Stimulated activated memory B cell treated with anti-CD40 and anti-IgM and Interleukin-4, amounts not matched to agents 10 μg/mL and 1 μg/mL and 100 μg/mL, for 72 hours (primary cell): ENCODE measurements around the gene PLD6.

Experiments used
- ATAC-seq: fragments of 150-1000 bp; cut with Tn5 transposase; 2 replicates; pipeline ENCODE4 v1.10.0; 2021
- H3K27ac Mint-ChIP-seq: one replicate; pipeline ENCODE4 v1.8.0; 2022; ENCODE audit warnings: mild to moderate bottlenecking, mixed read lengths
- H3K27me3 Mint-ChIP-seq: one replicate; pipeline ENCODE4 v1.8.0; 2022; ENCODE audit warnings: mixed read lengths
- H3K36me3 Mint-ChIP-seq: one replicate; pipeline ENCODE4 v1.8.0; 2022; ENCODE audit warnings: mixed read lengths
- H3K4me1 Mint-ChIP-seq: one replicate; pipeline ENCODE4 v1.8.0; 2022; ENCODE audit warnings: mixed read lengths
- H3K4me3 Mint-ChIP-seq: one replicate; pipeline ENCODE4 v1.8.0; 2022; ENCODE audit warnings: mild to moderate bottlenecking, moderate library complexity, mixed read lengths
- H3K9me3 Mint-ChIP-seq: one replicate; pipeline ENCODE4 v1.8.0; 2022; ENCODE audit warnings: mixed read lengths

Gene PLD6

GRCh38 chr17:17231621-17232302, 25.6 kb upstream of the PLD6 start:
- no peak for ATAC-seq
- Mint-ChIP-seq H3K4me3 (no peak overlapping the region), H3K27ac (no peak overlapping the region), H3K27me3 (no peaks in the 10 kb centered on the region), H3K4me1 (peaks cover 20% of the 10 kb centered on the region), H3K9me3 (no peaks in the 10 kb centered on the region), H3K36me3 (peaks cover 49% of the 10 kb centered on the region)

GRCh38 chr17:17229416-17230384, 23.6 kb upstream of the PLD6 start:
- ATAC-seq = no peak
- Mint-ChIP-seq H3K4me3 (no peak overlapping the region), H3K4me1 (peaks cover 2% of the 10 kb centered on the region), H3K27ac (no peak overlapping the region), H3K9me3 (no peaks in the 10 kb centered on the region), H3K27me3 (no peaks in the 10 kb centered on the region), H3K36me3 (peaks cover 64% of the 10 kb centered on the region)

DNA sequence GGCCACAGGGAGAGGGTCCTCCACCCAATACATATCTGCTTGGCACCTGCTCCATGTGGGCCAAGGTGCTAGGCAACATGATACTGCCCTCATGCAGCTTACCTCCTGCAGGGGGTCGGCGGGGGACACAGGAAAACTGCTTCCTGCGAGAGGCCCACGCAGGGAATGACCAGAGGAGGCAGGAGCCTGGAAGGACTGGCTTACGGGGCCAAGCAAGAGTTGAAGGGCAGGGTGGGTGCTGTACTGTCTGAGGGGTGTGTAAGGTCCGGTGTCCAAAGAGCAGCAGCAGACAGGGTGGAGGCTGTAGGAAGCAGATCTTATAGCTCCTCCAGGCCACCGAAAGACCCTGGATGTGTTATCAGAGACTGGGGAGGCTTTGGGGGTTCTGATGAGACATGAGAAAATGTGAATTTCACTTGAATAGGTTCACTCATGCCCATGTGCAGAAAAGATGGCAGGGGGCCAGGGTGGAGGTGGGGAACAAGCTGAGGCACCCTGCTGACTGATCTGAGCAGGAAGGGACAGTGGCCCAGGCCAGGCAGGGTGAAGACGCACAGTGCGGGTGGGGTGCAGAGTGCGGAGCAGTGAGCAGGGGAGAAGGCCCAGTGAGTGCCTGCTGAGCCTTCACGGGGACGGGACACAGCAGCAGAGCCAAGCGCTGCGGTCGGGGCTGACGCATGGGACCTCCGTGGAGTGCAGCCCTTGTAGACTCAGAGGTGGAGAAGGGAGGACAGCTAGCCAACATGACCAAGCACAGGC, 22.6 kb upstream of the PLD6 start:
- ATAC-seq = no peak
- Mint-ChIP-seq H3K9me3 (no peaks in the 10 kb centered on the region), H3K36me3 (peaks cover 72% of the 10 kb centered on the region)

GRCh38 chr17:17227608-17228520, 21.7 kb upstream of the PLD6 start:
- H3K4me1 Mint-ChIP-seq = no peaks in the 10 kb centered on the region
- no peaks in the 10 kb centered on the region for H3K27me3 Mint-ChIP-seq
- ATAC-seq = no peak
- H3K27ac Mint-ChIP-seq = no peak overlapping the region
- H3K9me3 Mint-ChIP-seq = no peaks in the 10 kb centered on the region
- peaks cover 80% of the 10 kb centered on the region for H3K36me3 Mint-ChIP-seq
- no peak overlapping the region for H3K4me3 Mint-ChIP-seq

More for the DNA sequence above, 22.6 kb upstream of the PLD6 start:
- Mint-ChIP-seq H3K4me3 (no peak overlapping the region), H3K27ac (no peak overlapping the region), H3K27me3 (no peaks in the 10 kb centered on the region), H3K4me1 (no peaks in the 10 kb centered on the region)

DNA sequence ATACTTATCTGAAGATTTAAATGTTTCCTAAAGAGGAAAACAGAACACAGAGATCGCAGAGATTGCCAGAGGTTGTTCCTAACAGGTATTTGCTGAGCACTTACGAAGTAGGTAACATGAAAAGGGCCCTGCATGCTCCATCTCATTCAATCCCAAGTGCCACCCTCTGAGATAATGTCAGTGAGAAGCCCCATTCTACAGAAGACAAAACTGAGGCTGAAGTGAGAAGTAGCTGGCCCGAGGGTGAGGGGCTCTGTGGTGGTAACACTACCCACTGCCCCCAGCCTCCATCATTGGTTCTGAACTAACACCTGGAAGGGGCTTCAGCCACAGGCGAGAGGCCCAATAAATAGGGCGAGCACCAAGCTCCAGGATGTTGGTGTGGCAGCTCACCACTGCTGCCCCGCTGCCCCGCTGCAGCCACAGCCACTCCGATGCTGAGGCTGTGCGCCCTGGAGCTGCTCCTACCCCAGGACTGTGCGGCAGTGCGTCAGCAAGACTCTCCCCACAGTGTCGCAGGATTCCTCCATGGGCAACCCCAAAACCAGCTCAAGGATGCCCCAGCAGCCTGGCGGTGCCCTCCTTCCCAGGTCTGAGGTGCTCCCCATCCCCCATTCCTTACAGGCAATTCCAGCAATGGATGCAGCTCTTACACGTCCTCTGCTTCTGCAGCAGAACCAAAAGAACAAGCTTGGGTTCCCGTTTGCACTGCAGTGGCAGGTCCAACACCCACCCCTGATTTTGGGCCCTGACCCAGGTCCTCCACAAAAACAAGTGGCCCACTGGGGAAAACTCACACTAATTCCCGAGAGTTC, 20.5 kb upstream of the PLD6 start:
- H3K36me3 Mint-ChIP-seq = peaks cover 77% of the 10 kb centered on the region
- no peak overlapping the region for H3K4me3 Mint-ChIP-seq
- ATAC-seq = no peak

DNA sequence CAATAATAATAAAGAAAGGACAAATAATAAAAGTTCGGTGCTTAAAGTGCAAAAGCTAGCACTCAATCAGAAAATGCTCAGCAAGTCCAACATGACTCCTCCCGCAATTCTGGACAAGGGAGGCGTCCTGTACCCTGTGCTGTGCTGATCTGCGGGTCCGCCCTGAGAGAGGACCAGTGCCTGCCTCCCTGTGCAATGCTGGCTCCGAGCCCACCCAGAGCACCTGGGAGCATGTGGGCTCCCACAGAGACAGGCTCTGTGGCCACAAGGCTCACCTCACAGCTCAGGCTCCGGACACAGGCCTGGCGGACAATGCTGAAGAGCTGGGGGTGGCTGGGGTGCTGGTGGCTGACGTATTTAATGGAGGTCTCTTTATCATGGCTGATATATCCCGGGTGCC, 19.8 kb upstream of the PLD6 start:
- H3K27ac Mint-ChIP-seq = no peak overlapping the region
- ATAC-seq = no peak
- H3K9me3 Mint-ChIP-seq = no peaks in the 10 kb centered on the region
- no peak overlapping the region for H3K4me3 Mint-ChIP-seq
- H3K36me3 Mint-ChIP-seq = peaks cover 78% of the 10 kb centered on the region
- H3K27me3 Mint-ChIP-seq = no peaks in the 10 kb centered on the region
- no peaks in the 10 kb centered on the region for H3K4me1 Mint-ChIP-seq

More for the DNA sequence above, 20.5 kb upstream of the PLD6 start:
- no peak overlapping the region for H3K27ac Mint-ChIP-seq
- no peaks in the 10 kb centered on the region for H3K4me1 Mint-ChIP-seq
- no peaks in the 10 kb centered on the region for H3K9me3 Mint-ChIP-seq
- H3K27me3 Mint-ChIP-seq = no peaks in the 10 kb centered on the region

DNA sequence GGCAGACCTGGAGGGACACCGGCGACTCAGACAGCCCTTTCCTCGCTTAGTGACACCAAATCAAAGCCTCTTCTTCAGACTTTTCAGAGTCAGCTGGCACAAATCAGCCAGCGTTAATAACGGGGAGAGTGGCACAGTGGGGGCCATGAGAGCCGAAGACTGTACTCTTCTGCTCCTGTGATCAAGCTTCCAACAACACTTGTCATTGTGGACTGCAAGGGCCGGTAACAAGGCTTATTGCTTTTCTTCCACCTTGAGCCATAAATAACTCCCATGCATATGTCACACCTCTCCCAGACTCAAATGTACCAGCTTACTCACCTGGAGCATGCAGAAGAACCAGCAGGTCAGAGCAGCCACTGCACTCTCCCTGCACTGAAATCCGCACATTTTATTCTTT, 18.0 kb upstream of the PLD6 start:
- no peaks in the 10 kb centered on the region for H3K9me3 Mint-ChIP-seq
- H3K4me3 Mint-ChIP-seq = no peak overlapping the region
- peaks cover 82% of the 10 kb centered on the region for H3K36me3 Mint-ChIP-seq
- H3K4me1 Mint-ChIP-seq = no peaks in the 10 kb centered on the region
- H3K27me3 Mint-ChIP-seq = no peaks in the 10 kb centered on the region
- H3K27ac Mint-ChIP-seq = no peak overlapping the region
- no peak for ATAC-seq

DNA sequence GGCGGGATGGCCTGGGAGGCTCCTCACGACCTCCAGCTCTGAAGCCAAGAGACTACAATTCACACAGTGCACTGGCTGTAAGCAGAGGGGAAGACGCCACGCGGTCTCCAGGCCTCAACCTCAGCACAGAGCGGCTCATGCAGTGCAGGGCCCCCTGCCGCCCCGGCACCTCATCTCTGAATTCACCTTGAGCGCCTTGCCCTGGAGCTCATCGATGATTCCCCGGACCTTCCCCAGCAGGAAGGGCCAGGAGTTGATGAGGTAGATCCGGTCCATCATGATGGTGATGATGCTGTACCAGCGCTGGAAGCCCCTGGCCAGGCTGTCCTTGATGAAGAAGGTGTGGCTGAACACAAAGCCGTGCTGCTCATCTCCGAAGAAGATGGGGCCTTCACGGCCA, 17.6 kb upstream of the PLD6 start:
- H3K27me3 Mint-ChIP-seq = no peaks in the 10 kb centered on the region
- H3K4me1 Mint-ChIP-seq = no peaks in the 10 kb centered on the region
- H3K36me3 Mint-ChIP-seq = peaks cover 78% of the 10 kb centered on the region
- H3K27ac Mint-ChIP-seq = no peak overlapping the region
- H3K4me3 Mint-ChIP-seq = no peak overlapping the region
- no peaks in the 10 kb centered on the region for H3K9me3 Mint-ChIP-seq
- ATAC-seq = no peak

GRCh38 chr17:17221329-17221728, 15.2 kb upstream of the PLD6 start:
- no peak overlapping the region for H3K27ac Mint-ChIP-seq
- no peak for ATAC-seq
- peaks cover 77% of the 10 kb centered on the region for H3K36me3 Mint-ChIP-seq
- no peaks in the 10 kb centered on the region for H3K9me3 Mint-ChIP-seq
- no peak overlapping the region for H3K4me3 Mint-ChIP-seq
- H3K27me3 Mint-ChIP-seq = no peaks in the 10 kb centered on the region
- H3K4me1 Mint-ChIP-seq = no peaks in the 10 kb centered on the region

- no peaks in the 10 kb centered on the region for H3K27me3 Mint-ChIP-seq
- H3K27ac Mint-ChIP-seq = no peak overlapping the region
- no peaks in the 10 kb centered on the region for H3K4me1 Mint-ChIP-seq
- peaks cover 79% of the 10 kb centered on the region for H3K36me3 Mint-ChIP-seq
- no peak for ATAC-seq
- no peaks in the 10 kb centered on the region for H3K9me3 Mint-ChIP-seq
- H3K4me3 Mint-ChIP-seq = no peak overlapping the region
Observed at GRCh38 chr17:17220529-17220928, 14.4 kb upstream of the PLD6 start.

DNA sequence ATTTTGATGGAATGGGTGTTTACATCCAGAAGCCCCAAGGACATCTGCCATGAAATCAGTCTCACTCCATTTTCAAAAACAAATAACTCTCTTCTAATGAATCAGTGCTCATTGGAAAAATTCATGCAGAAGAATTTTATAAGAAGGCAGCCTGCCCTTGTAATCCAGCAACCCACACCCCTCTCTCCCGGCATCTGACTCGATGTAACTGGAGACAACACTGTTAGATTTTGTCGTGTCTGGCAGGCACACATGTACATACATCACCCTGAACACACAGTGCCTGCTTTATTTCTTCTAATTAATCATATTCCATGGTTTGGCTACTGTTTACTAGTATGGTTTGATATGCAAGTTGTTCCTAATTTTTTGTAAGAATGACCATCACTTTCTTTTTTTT, 11.9 kb upstream of the PLD6 start:
- no peak overlapping the region for H3K4me3 Mint-ChIP-seq
- ATAC-seq = no peak
- peaks cover 73% of the 10 kb centered on the region for H3K36me3 Mint-ChIP-seq
- no peaks in the 10 kb centered on the region for H3K4me1 Mint-ChIP-seq
- H3K9me3 Mint-ChIP-seq = no peaks in the 10 kb centered on the region
- no peaks in the 10 kb centered on the region for H3K27me3 Mint-ChIP-seq
- no peak overlapping the region for H3K27ac Mint-ChIP-seq

DNA sequence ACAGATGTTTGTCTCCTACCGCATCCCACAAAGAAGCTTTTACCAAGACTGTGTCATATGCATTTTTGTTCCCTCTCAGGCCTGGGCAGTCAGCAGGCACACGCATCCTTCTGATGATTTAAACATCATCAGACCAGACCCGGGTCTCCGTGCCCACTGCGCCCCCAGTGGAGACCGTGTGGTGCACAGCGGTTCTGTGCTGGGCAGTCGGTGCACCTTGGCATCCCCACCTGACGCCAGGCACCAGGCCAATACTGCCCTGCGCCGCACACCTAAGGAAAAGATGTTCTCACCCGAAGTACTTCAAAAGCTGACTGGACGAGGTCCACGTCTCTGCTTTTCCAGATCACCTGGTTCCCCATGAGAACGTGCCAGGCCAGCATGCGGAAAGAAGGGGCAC, 10.6 kb upstream of the PLD6 start:
- H3K4me3 Mint-ChIP-seq = no peak overlapping the region
- H3K9me3 Mint-ChIP-seq = no peaks in the 10 kb centered on the region
- H3K36me3 Mint-ChIP-seq = peaks cover 70% of the 10 kb centered on the region
- H3K4me1 Mint-ChIP-seq = no peaks in the 10 kb centered on the region
- no peak for ATAC-seq
- H3K27me3 Mint-ChIP-seq = no peaks in the 10 kb centered on the region
- H3K27ac Mint-ChIP-seq = no peak overlapping the region

GRCh38 chr17:17216236-17216635, 10.1 kb upstream of the PLD6 start:
- ATAC-seq = no peak
- H3K9me3 Mint-ChIP-seq = no peaks in the 10 kb centered on the region
- peaks cover 65% of the 10 kb centered on the region for H3K36me3 Mint-ChIP-seq
- no peaks in the 10 kb centered on the region for H3K27me3 Mint-ChIP-seq
- H3K4me3 Mint-ChIP-seq = no peak overlapping the region
- H3K4me1 Mint-ChIP-seq = no peaks in the 10 kb centered on the region
- H3K27ac Mint-ChIP-seq = no peak overlapping the region

DNA sequence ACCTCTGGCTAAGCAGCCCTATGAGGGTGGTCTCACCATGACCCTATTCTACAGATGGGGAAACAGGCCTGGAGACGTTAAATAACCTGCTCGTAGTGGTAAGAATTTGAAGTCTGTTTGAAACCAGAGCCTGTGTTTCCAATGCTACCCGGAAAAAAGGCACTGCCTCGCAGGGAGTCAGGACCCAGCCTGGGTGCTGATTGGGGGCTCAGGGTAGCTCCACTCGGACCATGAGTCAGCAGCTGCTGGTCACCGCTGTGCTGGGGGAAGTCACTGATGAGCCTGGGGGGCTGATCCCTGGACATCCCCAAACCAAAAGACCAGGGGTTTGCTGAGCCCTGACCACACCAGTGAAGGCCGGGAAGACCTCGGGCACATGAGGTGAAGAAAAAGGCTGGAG, 9.4 kb upstream of the PLD6 start:
- Mint-ChIP-seq H3K27me3 (no peaks in the 10 kb centered on the region), H3K27ac (no peak overlapping the region), H3K36me3 (peaks cover 60% of the 10 kb centered on the region), H3K9me3 (no peaks in the 10 kb centered on the region), H3K4me3 (no peak overlapping the region), H3K4me1 (no peaks in the 10 kb centered on the region)
- no peak for ATAC-seq
